ENCODE data around the gene DGKG. TPM values are rescaled to one million over a fixed set of nuclear protein-coding genes. Genes with fewer than 3 reads are reported as not detected.

DGKG gene
- polyA plus RNA-seq, 1 donor (not counting 4 experiments of a cell fraction or from before 2014, with no cell fraction given), result 0.22 TPM

GRCh38 chr3:186322761-186323160 lies 39.3 kb downstream of the DGKG start:
- H3K9me1 ChIP-seq (ENCODE audit: control insufficient read depth, extremely low read depth, insufficient read depth, low read length), result no peaks in the 10 kb centered on the region
- no peak overlapping the region for H2AFZ ChIP-seq (ENCODE audit: control insufficient read depth, low read length)
- dilution Hi-C loops (cut with MboI; ENCODE audit: extremely low pct_ligation_motif_present, low sequenced_read_pairs), result no loop called here
- H3K27ac ChIP-seq (ENCODE audit: control insufficient read depth, insufficient read depth, low read length), result no peak overlapping the region
- no peak for FAIRE-seq
- TF ChIP-seq EZH2 (IDR thresholded peaks at IDR 0.05; ENCODE audit: low read length) (no peak), CTCF (optimal IDR thresholded peaks at IDR 0.05 in 1 of 3, IDR thresholded peaks at IDR 0.05 in 1 of 3, conservative IDR thresholded peaks at IDR 0.05 in 1 of 3; ENCODE audit: extremely low read depth in 1 of 3, insufficient read depth in 2 of 3, low read length in 3 of 3) (no peak)
- no peaks in the 10 kb centered on the region for H3K9me3 ChIP-seq (ENCODE audit: control insufficient read depth, low read depth, low read length)
- no peaks in the 10 kb centered on the region for H3K79me2 ChIP-seq (ENCODE audit: control insufficient read depth, insufficient read depth, low read length)
- no peaks in the 10 kb centered on the region for H3K27me3 ChIP-seq (ENCODE audit: control insufficient read depth, extremely low read depth, insufficient read depth, low read length)
- H3K36me3 ChIP-seq (ENCODE audit: control insufficient read depth in 2 of 2, extremely low read depth in 1 of 2, insufficient read depth in 2 of 2, low read length in 2 of 2), result no peaks in the 10 kb centered on the region
- H4K20me1 ChIP-seq (ENCODE audit: control insufficient read depth, extremely low read depth, insufficient read depth, low read length), result no peaks in the 10 kb centered on the region
- no peak for DNase-seq (ENCODE audit: low read depth, low spot score)
- H3K4me1 ChIP-seq (ENCODE audit: control insufficient read depth, extremely low read depth, insufficient read depth, low read length), result peaks cover 20% of the 10 kb centered on the region
- no peak overlapping the region for H3K4me3 ChIP-seq (ENCODE audit: control insufficient read depth in 2 of 3, extremely low read depth in 1 of 3, insufficient read depth in 2 of 3, low read depth in 1 of 3, low read length in 3 of 3)
- H3K9ac ChIP-seq (ENCODE audit: control insufficient read depth, extremely low read depth, insufficient read depth, low read length), result no peak overlapping the region
- no peak overlapping the region for H3K4me2 ChIP-seq (ENCODE audit: control insufficient read depth, extremely low read depth, insufficient read depth, low read depth, low read length)

GRCh38 chr3:186321746-186322145 lies 40.3 kb downstream of the DGKG start:
- H3K9me1 ChIP-seq (ENCODE audit: control insufficient read depth, extremely low read depth, insufficient read depth, low read length), result no peaks in the 10 kb centered on the region
- peak overlapping the region; percentile 79 for H3K27ac ChIP-seq (ENCODE audit: control insufficient read depth, insufficient read depth, low read length)
- no peak overlapping the region for H2AFZ ChIP-seq (ENCODE audit: control insufficient read depth, low read length)
- TF ChIP-seq EZH2 (IDR thresholded peaks at IDR 0.05; ENCODE audit: low read length) (no peak), CTCF (optimal IDR thresholded peaks at IDR 0.05 in 1 of 3, IDR thresholded peaks at IDR 0.05 in 1 of 3, conservative IDR thresholded peaks at IDR 0.05 in 1 of 3; ENCODE audit: extremely low read depth in 1 of 3, insufficient read depth in 2 of 3, low read length in 3 of 3) (no peak)
- no peaks in the 10 kb centered on the region for H3K79me2 ChIP-seq (ENCODE audit: control insufficient read depth, insufficient read depth, low read length)
- FAIRE-seq (no peak), DNase-seq (ENCODE audit: low read depth, low spot score) (no peak)
- no peaks in the 10 kb centered on the region for H4K20me1 ChIP-seq (ENCODE audit: control insufficient read depth, extremely low read depth, insufficient read depth, low read length)
- no peaks in the 10 kb centered on the region for H3K9me3 ChIP-seq (ENCODE audit: control insufficient read depth, low read depth, low read length)
- dilution Hi-C loops (cut with MboI; ENCODE audit: extremely low pct_ligation_motif_present, low sequenced_read_pairs), result no loop called here
- no peaks in the 10 kb centered on the region for H3K36me3 ChIP-seq (ENCODE audit: control insufficient read depth in 2 of 2, extremely low read depth in 1 of 2, insufficient read depth in 2 of 2, low read length in 2 of 2)
- H3K27me3 ChIP-seq (ENCODE audit: control insufficient read depth, extremely low read depth, insufficient read depth, low read length), result no peaks in the 10 kb centered on the region
- no peak overlapping the region for H3K4me3 ChIP-seq (ENCODE audit: control insufficient read depth in 2 of 3, extremely low read depth in 1 of 3, insufficient read depth in 2 of 3, low read depth in 1 of 3, low read length in 3 of 3)
- peaks cover 20% of the 10 kb centered on the region for H3K4me1 ChIP-seq (ENCODE audit: control insufficient read depth, extremely low read depth, insufficient read depth, low read length)
- H3K4me2 ChIP-seq (ENCODE audit: control insufficient read depth, extremely low read depth, insufficient read depth, low read depth, low read length), result peak overlapping the region; percentile 63
- H3K9ac ChIP-seq (ENCODE audit: control insufficient read depth, extremely low read depth, insufficient read depth, low read length), result peak overlapping the region; percentile 4

All from keratinocyte (primary cell).